Keratinocyte (primary cell): ENCODE measurements around the gene CNTNAP2. TPM values are rescaled to one million over a fixed set of nuclear protein-coding genes. Genes with fewer than 3 reads are reported as not detected.

Experiments
- DNase-seq: peaks from one replicate; pipeline ENCODE4 v3.0.0-alpha.2; 2011; ENCODE audit warnings: low read depth, missing footprints, low spot score
- FAIRE-seq: peaks from 2 replicates; lab custom pipeline; 2011; peaks lifted over from hg19 to GRCh38; lab: Jason Lieb, UNC
- H2AFZ ChIP-seq: 2 replicates; pipeline ENCODE4 v1.6.0; 2012; ENCODE audit warnings: low read length, control low read depth, inconsistent platforms; ENCODE audit not compliant: control insufficient read depth
- H3K27ac ChIP-seq: 2 replicates; pipeline ENCODE4 v1.5.1; 2011; ENCODE audit warnings: low read length; ENCODE audit not compliant: control insufficient read depth, insufficient read depth
- H3K27me3 ChIP-seq: 3 replicates; pipeline ENCODE4 v1.6.0; 2011; ENCODE audit warnings: low read length; ENCODE audit not compliant: control insufficient read depth, insufficient read depth; ENCODE audit errors: extremely low read depth
- H3K36me3 ChIP-seq, 2 experiments: 2 replicates in 1 of 2; 3 replicates in 1 of 2; pipeline ENCODE4 v1.5.1; 2011; ENCODE audit warnings: low read length in 2 of 2, mild to moderate bottlenecking in 1 of 2; ENCODE audit not compliant: control insufficient read depth in 2 of 2, insufficient read depth in 2 of 2; ENCODE audit errors: extremely low read depth in 1 of 2
- H3K4me1 ChIP-seq: 3 replicates; pipeline ENCODE4 v1.5.1; 2011; ENCODE audit warnings: low read length; ENCODE audit not compliant: control insufficient read depth, insufficient read depth; ENCODE audit errors: extremely low read depth
- H3K4me2 ChIP-seq: 3 replicates; pipeline ENCODE4 v1.6.0; 2011; ENCODE audit warnings: low read depth, low read length; ENCODE audit not compliant: control insufficient read depth, insufficient read depth; ENCODE audit errors: extremely low read depth
- H3K4me3 ChIP-seq, 3 experiments: fragments of 200-600 bp in 1 of 3; sonication (generic) in 1 of 3; 2 replicates in 2 of 3; 3 replicates in 1 of 3; pipeline ENCODE4 v1.5.1; 2011 to 2016; ENCODE audit warnings: low read length in 3 of 3, mild to moderate bottlenecking in 3 of 3, control low read depth in 2 of 3, inconsistent platforms in 1 of 3, low read depth in 1 of 3, mixed read lengths in 1 of 3, mixed run types in 1 of 3, moderate library complexity in 1 of 3; ENCODE audit not compliant: control insufficient read depth in 2 of 3, insufficient read depth in 2 of 3; ENCODE audit errors: extremely low read depth in 1 of 3
- H3K79me2 ChIP-seq: 2 replicates; pipeline ENCODE4 v1.6.0; 2012; ENCODE audit warnings: low read length; ENCODE audit not compliant: control insufficient read depth, insufficient read depth
- H3K9ac ChIP-seq: 3 replicates; pipeline ENCODE4 v1.6.0; 2011; ENCODE audit warnings: low read length; ENCODE audit not compliant: control insufficient read depth, insufficient read depth; ENCODE audit errors: extremely low read depth
- H3K9me1 ChIP-seq: 3 replicates; pipeline ENCODE4 v1.6.0; 2011; ENCODE audit warnings: low read length; ENCODE audit not compliant: control insufficient read depth, insufficient read depth; ENCODE audit errors: extremely low read depth
- H3K9me3 ChIP-seq: 2 replicates; pipeline ENCODE4 v1.5.1; 2012; ENCODE audit warnings: low read depth, low read length; ENCODE audit not compliant: control insufficient read depth
- H4K20me1 ChIP-seq: 3 replicates; pipeline ENCODE4 v1.6.0; 2011; ENCODE audit warnings: low read length; ENCODE audit not compliant: control insufficient read depth, insufficient read depth; ENCODE audit errors: extremely low read depth
- CTCF ChIP-seq, 3 experiments: IDR thresholded peaks in 1 of 3; conservative IDR thresholded peaks in 1 of 3; optimal IDR thresholded peaks in 1 of 3; 2 replicates in 2 of 3; 3 replicates in 1 of 3; pipeline versions ENCODE3 to v1.5.1; 2011; ENCODE audit warnings: low read length in 3 of 3, mild to moderate bottlenecking in 3 of 3, moderate library complexity in 2 of 3, control low read depth in 1 of 3, inconsistent platforms in 1 of 3; ENCODE audit not compliant: insufficient read depth in 2 of 3; ENCODE audit errors: extremely low read depth in 1 of 3
- EZH2 ChIP-seq: IDR thresholded peaks from one replicate; pipeline ENCODE4 v1.6.1; 2012; ENCODE audit warnings: inconsistent platforms, mild to moderate bottlenecking, low read length, moderate library complexity
- dilution Hi-C: fragments of 300-500 bp; cut with MboI; formaldehyde crosslinking; loops from one replicate; pipeline ENCODE4 v1.7.0; 2020; ENCODE audit warnings: low sequenced_read_pairs; ENCODE audit not compliant: extremely low pct_ligation_motif_present
- polyA plus RNA-seq, 5 experiments: library from polyadenylated mRNA; depleted of rRNA in 3 of 5; stranded (reverse) in 3 of 5; stranded (forward) in 1 of 5; unstranded in 1 of 5; fragments of >200 nt; gene quantifications; 1 replicate in 1 of 5; 2 replicates in 3 of 5; 3 replicates in 1 of 5; pipeline versions ENCODE4 v1.2.1 to v1.2.3, GENCODE V29; 2011 to 2012; ENCODE audit warnings: missing spikeins in 2 of 5, low read depth in 1 of 5, low replicate concordance in 1 of 5

CNTNAP2 gene
- polyA plus RNA-seq, 1 donor (not counting 4 experiments of a cell fraction or from before 2014, with no cell fraction given), result 1.4 TPM

GRCh38 chr7:147513451-147513850 is 1396.8 kb downstream of the CNTNAP2 start:
- H3K36me3 ChIP-seq, result no peaks in the 10 kb centered on the region
- FAIRE-seq (no peak), DNase-seq (no peak)
- H3K9me1 ChIP-seq, result no peaks in the 10 kb centered on the region
- H3K79me2 ChIP-seq, result no peaks in the 10 kb centered on the region
- H3K9me3 ChIP-seq, result no peaks in the 10 kb centered on the region
- no peaks in the 10 kb centered on the region for H3K27me3 ChIP-seq
- no peak overlapping the region for H3K27ac ChIP-seq
- no peak overlapping the region for H3K4me2 ChIP-seq
- no peaks in the 10 kb centered on the region for H4K20me1 ChIP-seq
- no peak for TF ChIP-seq CTCF (optimal IDR thresholded peaks at IDR 0.05 in 1 of 3, IDR thresholded peaks at IDR 0.05 in 1 of 3, conservative IDR thresholded peaks at IDR 0.05 in 1 of 3; ENCODE audit: extremely low read depth in 1 of 3, insufficient read depth in 2 of 3, low read length in 3 of 3)
- TF ChIP-seq EZH2, result no peak
- dilution Hi-C loops, result no loop called here
- no peaks in the 10 kb centered on the region for H3K4me1 ChIP-seq
- no peak overlapping the region for H2AFZ ChIP-seq
- no peak overlapping the region for H3K4me3 ChIP-seq
- H3K9ac ChIP-seq, result no peak overlapping the region

GRCh38 chr7:147516391-147516790 is 1399.8 kb downstream of the CNTNAP2 start:
- H3K4me1 ChIP-seq, result no peaks in the 10 kb centered on the region
- DNase-seq, result no peak
- H3K9ac ChIP-seq, result no peak overlapping the region
- no peak overlapping the region for H2AFZ ChIP-seq
- H4K20me1 ChIP-seq, result no peaks in the 10 kb centered on the region
- TF ChIP-seq EZH2, result no peak
- TF ChIP-seq CTCF (optimal IDR thresholded peaks at IDR 0.05 in 1 of 3, IDR thresholded peaks at IDR 0.05 in 1 of 3, conservative IDR thresholded peaks at IDR 0.05 in 1 of 3; ENCODE audit: extremely low read depth in 1 of 3, insufficient read depth in 2 of 3, low read length in 3 of 3), result no peak
- no peaks in the 10 kb centered on the region for H3K27me3 ChIP-seq
- no peak for FAIRE-seq
- dilution Hi-C loops, result no loop called here
- H3K9me1 ChIP-seq, result no peaks in the 10 kb centered on the region
- no peaks in the 10 kb centered on the region for H3K36me3 ChIP-seq
- no peak overlapping the region for H3K4me2 ChIP-seq
- H3K9me3 ChIP-seq, result no peaks in the 10 kb centered on the region
- H3K27ac ChIP-seq, result no peak overlapping the region
- H3K4me3 ChIP-seq, result no peak overlapping the region
- H3K79me2 ChIP-seq, result no peaks in the 10 kb centered on the region
